Measurements from ENCODE around the gene RBM43.

The RBM43 gene

DNA sequence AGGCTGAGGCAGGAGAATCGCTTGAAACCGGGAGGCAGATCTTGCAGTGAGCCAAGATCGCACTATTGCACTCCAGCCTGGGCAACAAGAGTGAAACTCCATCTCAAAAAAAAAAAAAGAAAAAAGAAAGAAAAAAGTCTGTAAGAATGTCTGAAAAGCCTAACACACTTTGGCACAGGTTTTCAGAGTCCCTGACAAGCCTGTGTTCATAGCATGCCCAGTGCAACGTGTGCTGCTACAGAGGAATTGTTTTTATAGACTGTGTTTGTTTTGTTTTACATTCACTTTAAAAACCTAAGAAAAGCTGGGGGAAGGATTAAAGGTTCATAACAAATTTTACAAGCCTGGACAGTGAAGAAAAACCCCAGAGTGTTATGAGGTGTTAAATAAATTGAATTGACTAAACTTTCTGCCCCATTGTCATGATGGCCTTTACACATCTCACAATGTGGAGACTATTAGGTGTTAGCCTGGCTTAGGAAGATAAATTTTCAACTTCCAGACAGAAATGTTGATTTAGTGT lies 55.2 kb downstream of the RBM43 start:
- DNase-seq, result no peak

DNA sequence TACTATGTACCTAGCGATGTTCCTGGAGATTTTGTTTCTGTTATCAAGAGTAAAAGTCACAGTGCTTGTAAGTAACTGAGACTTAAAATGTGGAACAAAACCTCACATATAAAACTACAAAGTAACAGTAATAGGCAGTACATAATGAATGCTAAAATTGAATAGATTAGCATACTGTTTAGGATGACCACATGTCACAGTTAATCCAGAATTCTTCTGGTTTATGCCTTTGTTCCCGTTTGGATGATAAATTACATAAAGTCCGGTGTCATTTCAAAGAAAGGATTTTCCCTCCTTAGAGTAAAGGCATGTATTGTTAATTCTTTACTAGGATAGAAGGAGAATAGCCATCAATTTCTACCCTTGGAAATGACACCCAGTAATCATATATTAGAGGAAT lies 56.1 kb downstream of the RBM43 start:
- no peak for DNase-seq

DNA sequence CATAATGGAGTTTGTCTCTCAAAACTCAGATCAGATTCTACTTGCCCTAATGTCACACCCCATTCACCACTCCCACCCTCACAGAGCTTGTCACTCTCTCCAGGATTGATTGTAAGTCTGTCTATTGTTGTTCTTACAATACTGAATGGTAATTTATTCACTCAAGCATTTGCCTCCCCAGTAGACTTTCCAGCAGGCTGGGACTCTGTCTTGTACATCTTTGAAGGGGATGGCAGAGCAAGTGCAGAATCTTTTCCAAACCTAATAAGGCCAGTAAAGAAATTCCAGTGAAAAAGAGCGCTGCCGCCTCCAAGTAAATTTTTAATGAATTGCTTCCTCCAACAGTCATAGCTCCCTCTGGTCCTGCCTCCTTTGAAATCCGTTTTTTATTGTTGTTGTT lies 56.9 kb downstream of the RBM43 start:
- DNase-seq, result no peak

DNA sequence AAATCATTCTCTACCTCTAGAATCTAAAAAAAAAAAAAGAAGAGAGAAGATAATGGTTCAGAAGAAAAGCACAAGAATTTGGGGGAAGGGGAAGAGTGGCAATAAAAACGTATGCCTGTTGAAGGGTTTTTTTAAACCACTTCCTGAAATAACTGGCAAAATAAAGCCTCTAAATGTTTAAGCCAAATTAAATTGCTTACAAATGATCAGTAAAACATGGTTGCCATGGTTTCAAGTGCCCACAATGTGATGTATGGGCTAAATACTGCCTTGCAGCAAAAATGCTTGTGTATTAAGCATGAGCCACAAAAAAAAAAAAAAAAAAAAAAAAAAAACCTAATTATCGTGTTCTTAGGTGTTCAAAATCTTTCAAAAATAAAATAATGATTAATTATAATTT lies 60.8 kb downstream of the RBM43 start:
- no peak for DNase-seq

DNA sequence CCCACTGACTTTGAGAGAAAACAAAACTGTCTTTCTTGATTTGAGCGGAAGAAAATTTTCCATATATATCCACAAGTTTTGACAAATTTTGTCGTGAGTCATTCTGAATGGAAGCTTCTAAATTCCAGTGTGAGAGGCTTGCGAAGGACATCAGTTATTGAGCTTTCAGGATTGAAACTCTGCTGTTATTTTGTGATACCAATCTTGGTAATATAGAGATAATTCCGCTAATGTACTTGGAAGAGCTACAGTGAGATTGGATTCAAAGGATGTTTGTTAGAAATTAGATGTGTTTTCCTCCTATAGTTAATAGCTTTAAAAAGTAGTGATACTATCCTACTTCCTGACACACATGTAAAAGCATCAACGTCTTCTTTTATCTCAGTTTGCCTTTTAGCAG lies 61.4 kb downstream of the RBM43 start:
- no peak for DNase-seq

DNA sequence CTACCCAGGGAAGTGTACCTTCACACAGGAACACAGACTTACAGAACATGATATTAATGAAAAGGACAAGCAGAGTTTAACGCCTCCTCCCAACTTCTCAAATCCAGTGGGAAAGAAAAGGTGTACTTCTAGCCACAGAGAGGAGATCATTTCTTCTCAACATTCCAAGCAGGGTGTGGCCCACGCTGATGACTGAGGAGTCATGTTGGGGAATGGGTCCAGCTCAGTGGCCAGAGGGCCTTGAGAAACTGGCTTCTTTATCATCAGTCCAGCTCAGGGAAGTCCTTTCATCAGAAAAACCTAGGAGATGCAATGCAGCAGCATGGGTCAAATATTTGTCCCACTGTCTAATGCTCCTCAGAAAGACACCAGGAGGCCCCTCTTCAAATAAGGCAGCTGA lies 63.0 kb downstream of the RBM43 start:
- DNase-seq, result no peak
